HepG2 (cell line): Measurements from ENCODE around the gene TUT1. TPM values are rescaled to one million over a fixed set of nuclear protein-coding genes. Genes with fewer than 3 reads are reported as not detected.

Experiments used
- LCORL ChIP-seq, 2 experiments: fragments of 450-650 bp in 1 of 2; sonication (generic) in 1 of 2; formaldehyde crosslinking in 1 of 2; IDR thresholded peaks; 2 replicates each; pipeline versions ENCODE4 v1.5.0 to v1.6.1; 2017 to 2020; ENCODE audit warnings: antibody characterized with exemption in 1 of 2, missing genetic modification reagents in 1 of 2
- MTF2 ChIP-seq: sonication (generic); formaldehyde crosslinking; IDR thresholded peaks from 2 replicates; pipeline ENCODE4 v1.5.0; 2020; ENCODE audit warnings: missing genetic modification reagents, borderline replicate concordance
- MZF1 ChIP-seq: sonication (generic); formaldehyde crosslinking; IDR thresholded peaks from 2 replicates; pipeline ENCODE4 v1.8.1; 2023; ENCODE audit warnings: mild to moderate bottlenecking, missing genetic modification reagents, borderline replicate concordance
- NCOA1 ChIP-seq: sonication (generic); formaldehyde crosslinking; IDR thresholded peaks from 2 replicates; pipeline ENCODE4 v1.9.0; 2021; ENCODE audit warnings: missing genetic modification reagents
- SMC3 ChIP-seq: IDR thresholded peaks from 2 replicates; pipeline ENCODE4 v1.6.1; 2011; ENCODE audit warnings: low read length, improper control_type of control experiment
- TFAP4 ChIP-seq: sonication (generic); IDR thresholded peaks from 2 replicates; pipeline ENCODE4 v1.6.1; 2016; ENCODE audit warnings: low read depth, borderline replicate concordance
- ZFY ChIP-seq: sonication (generic); formaldehyde crosslinking; IDR thresholded peaks from 2 replicates; pipeline ENCODE4 v1.4.0; 2020; ENCODE audit warnings: missing genetic modification reagents
- ZNF432 ChIP-seq: sonication (generic); formaldehyde crosslinking; IDR thresholded peaks from 2 replicates; pipeline ENCODE4 v1.5.0; 2020; ENCODE audit warnings: missing genetic modification reagents, mild to moderate bottlenecking, borderline replicate concordance
- ZNF451 ChIP-seq: sonication (generic); formaldehyde crosslinking; IDR thresholded peaks from 2 replicates; pipeline ENCODE4 v1.5.0; 2020; ENCODE audit warnings: mild to moderate bottlenecking, missing genetic modification reagents
- ZNF569 ChIP-seq: sonication (generic); formaldehyde crosslinking; IDR thresholded peaks from 2 replicates; pipeline ENCODE4 v1.5.0; 2020; ENCODE audit warnings: mild to moderate bottlenecking, missing genetic modification reagents, moderate library complexity, borderline replicate concordance
- ZNF589 ChIP-seq: sonication (generic); formaldehyde crosslinking; conservative IDR thresholded peaks from 2 replicates; pipeline ENCODE4 v1.8.0; 2022; ENCODE audit warnings: mild to moderate bottlenecking, moderate library complexity, missing genetic modification reagents
- ZNF790 ChIP-seq: sonication (generic); formaldehyde crosslinking; IDR thresholded peaks from 2 replicates; pipeline ENCODE4 v1.8.0; 2022; ENCODE audit warnings: missing genetic modification reagents, mild to moderate bottlenecking, borderline replicate concordance
- ZSCAN31 ChIP-seq: sonication (generic); formaldehyde crosslinking; IDR thresholded peaks from 2 replicates; pipeline ENCODE4 v1.5.0; 2020; ENCODE audit warnings: low read depth, mild to moderate bottlenecking, missing genetic modification reagents
- polyA plus RNA-seq, 8 experiments: library from polyadenylated mRNA; depleted of rRNA in 3 of 8; stranded (reverse) in 7 of 8; unstranded in 1 of 8; fragments of >200 nt; fragmentation: Illumina TruSeq in 4 of 8; extraction: Trizol in 4 of 8; gene quantifications; 2 replicates each; pipeline versions ENCODE4 v1.2.1 to v1.2.3, GENCODE V29; 2011 to 2016; ENCODE audit warnings: low read depth in 4 of 8, missing spikeins in 1 of 8, mixed read lengths in 1 of 8; ENCODE audit not compliant: insufficient read depth in 1 of 8
- total RNA-seq, 5 experiments: library from RNA; depleted of rRNA; stranded (reverse); fragments of >200 nt; fragmentation: Illumina TruSeq; extraction: Trizol; gene quantifications; 2 replicates each; pipeline ENCODE4 v1.2.3, GENCODE V29; 2016; ENCODE audit warnings: low read depth in 1 of 5
- TF ChIP-seq, protein P1 (sequence below): sonication (generic); formaldehyde crosslinking; IDR thresholded peaks from 2 replicates; pipeline ENCODE4 v1.8.0; 2022; ENCODE audit warnings: missing genetic modification reagents, mild to moderate bottlenecking, moderate library complexity, borderline replicate concordance
- TF ChIP-seq, protein P2 (sequence below): sonication (generic); formaldehyde crosslinking; IDR thresholded peaks from 2 replicates; pipeline ENCODE4 v1.4.0; 2020; ENCODE audit warnings: missing genetic modification reagents
- TF ChIP-seq, protein P3 (sequence below): sonication (generic); formaldehyde crosslinking; conservative IDR thresholded peaks from 2 replicates; pipeline ENCODE4 v1.4.0; 2020; ENCODE audit warnings: missing genetic modification reagents
- TF ChIP-seq, protein P4 (sequence below): sonication (generic); formaldehyde crosslinking; IDR thresholded peaks from 2 replicates; pipeline ENCODE4 v1.5.0; 2020; ENCODE audit warnings: missing genetic modification reagents

The TUT1 gene
- total and polyA plus RNA-seq, 2 of the 13 experiments (the other 11 are each of a cell fraction or from before 2014, with no cell fraction given): 9.7 to 14.3 TPM

- TF ChIP-seq MTF2 (CRISPR knock-in tag) (no peak), LCORL (IDR thresholded peaks at IDR 0.05) (no peak), LCORL (CRISPR knock-in tag; IDR thresholded peaks at IDR 0.05) (no peak; the same call in none of the 2 replicates), NCOA1 (CRISPR knock-in tag) (no peak), ZNF790 (no peak), MZF1 (CRISPR knock-in tag) (no peak), ZFY (CRISPR knock-in tag) (peak; percentile 75), TFAP4 (no peak), SMC3 (no peak), ZSCAN31 (CRISPR knock-in tag) (peak; percentile 86), ZNF589 (no peak), ZNF569 (CRISPR knock-in tag) (no peak), ZNF432 (CRISPR knock-in tag) (no peak), ZNF451 (CRISPR knock-in tag) (no peak; the same call in 1 of the 2 replicates)
- TF ChIP-seq, protein P1, sequence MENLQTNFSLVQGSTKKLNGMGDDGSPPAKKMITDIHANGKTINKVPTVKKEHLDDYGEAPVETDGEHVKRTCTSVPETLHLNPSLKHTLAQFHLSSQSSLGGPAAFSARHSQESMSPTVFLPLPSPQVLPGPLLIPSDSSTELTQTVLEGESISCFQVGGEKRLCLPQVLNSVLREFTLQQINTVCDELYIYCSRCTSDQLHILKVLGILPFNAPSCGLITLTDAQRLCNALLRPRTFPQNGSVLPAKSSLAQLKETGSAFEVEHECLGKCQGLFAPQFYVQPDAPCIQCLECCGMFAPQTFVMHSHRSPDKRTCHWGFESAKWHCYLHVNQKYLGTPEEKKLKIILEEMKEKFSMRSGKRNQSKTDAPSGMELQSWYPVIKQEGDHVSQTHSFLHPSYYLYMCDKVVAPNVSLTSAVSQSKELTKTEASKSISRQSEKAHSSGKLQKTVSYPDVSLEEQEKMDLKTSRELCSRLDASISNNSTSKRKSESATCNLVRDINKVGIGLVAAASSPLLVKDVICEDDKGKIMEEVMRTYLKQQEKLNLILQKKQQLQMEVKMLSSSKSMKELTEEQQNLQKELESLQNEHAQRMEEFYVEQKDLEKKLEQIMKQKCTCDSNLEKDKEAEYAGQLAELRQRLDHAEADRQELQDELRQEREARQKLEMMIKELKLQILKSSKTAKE (CRISPR knock-in tag): no peak
- TF ChIP-seq, protein P2, sequence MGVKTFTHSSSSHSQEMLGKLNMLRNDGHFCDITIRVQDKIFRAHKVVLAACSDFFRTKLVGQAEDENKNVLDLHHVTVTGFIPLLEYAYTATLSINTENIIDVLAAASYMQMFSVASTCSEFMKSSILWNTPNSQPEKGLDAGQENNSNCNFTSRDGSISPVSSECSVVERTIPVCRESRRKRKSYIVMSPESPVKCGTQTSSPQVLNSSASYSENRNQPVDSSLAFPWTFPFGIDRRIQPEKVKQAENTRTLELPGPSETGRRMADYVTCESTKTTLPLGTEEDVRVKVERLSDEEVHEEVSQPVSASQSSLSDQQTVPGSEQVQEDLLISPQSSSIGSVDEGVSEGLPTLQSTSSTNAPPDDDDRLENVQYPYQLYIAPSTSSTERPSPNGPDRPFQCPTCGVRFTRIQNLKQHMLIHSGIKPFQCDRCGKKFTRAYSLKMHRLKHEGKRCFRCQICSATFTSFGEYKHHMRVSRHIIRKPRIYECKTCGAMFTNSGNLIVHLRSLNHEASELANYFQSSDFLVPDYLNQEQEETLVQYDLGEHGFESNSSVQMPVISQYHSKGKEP: no peak
- TF ChIP-seq, protein P3, sequence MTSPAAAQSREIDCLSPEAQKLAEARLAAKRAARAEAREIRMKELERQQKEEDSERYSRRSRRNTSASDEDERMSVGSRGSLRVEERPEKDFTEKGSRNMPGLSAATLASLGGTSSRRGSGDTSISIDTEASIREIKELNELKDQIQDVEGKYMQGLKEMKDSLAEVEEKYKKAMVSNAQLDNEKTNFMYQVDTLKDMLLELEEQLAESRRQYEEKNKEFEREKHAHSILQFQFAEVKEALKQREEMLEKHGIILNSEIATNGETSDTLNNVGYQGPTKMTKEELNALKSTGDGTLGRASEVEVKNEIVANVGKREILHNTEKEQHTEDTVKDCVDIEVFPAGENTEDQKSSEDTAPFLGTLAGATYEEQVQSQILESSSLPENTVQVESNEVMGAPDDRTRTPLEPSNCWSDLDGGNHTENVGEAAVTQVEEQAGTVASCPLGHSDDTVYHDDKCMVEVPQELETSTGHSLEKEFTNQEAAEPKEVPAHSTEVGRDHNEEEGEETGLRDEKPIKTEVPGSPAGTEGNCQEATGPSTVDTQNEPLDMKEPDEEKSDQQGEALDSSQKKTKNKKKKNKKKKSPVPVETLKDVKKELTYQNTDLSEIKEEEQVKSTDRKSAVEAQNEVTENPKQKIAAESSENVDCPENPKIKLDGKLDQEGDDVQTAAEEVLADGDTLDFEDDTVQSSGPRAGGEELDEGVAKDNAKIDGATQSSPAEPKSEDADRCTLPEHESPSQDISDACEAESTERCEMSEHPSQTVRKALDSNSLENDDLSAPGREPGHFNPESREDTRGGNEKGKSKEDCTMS (CRISPR knock-in tag): no peak
- TF ChIP-seq, protein P4, sequence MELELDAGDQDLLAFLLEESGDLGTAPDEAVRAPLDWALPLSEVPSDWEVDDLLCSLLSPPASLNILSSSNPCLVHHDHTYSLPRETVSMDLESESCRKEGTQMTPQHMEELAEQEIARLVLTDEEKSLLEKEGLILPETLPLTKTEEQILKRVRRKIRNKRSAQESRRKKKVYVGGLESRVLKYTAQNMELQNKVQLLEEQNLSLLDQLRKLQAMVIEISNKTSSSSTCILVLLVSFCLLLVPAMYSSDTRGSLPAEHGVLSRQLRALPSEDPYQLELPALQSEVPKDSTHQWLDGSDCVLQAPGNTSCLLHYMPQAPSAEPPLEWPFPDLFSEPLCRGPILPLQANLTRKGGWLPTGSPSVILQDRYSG (CRISPR knock-in tag): no peak
Observed at GRCh38 chr11:62573592-62574362, 17.5 kb downstream of the TUT1 start, which contains the start of gene EEF1G (continued).
